Epithelial cell of esophagus (primary cell): Measurements from ENCODE around the gene YIPF7.

Source experiments
- DNase-seq: peaks from one replicate; pipeline ENCODE4 v3.0.0; 2010; ENCODE audit warnings: low read depth
- H3K4me3 ChIP-seq: 2 replicates; pipeline ENCODE4 v1.5.1; 2011; ENCODE audit warnings: mild to moderate bottlenecking, low read length, control low read depth
- TF ChIP-seq, protein P1 (sequence below): IDR thresholded peaks from 2 replicates; pipeline ENCODE4 v1.5.1; 2011; ENCODE audit warnings: low read depth, mild to moderate bottlenecking, low read length, control low read depth, inconsistent platforms; ENCODE audit not compliant: insufficient read depth; ENCODE audit errors: missing control alignments

Gene YIPF7

DNA sequence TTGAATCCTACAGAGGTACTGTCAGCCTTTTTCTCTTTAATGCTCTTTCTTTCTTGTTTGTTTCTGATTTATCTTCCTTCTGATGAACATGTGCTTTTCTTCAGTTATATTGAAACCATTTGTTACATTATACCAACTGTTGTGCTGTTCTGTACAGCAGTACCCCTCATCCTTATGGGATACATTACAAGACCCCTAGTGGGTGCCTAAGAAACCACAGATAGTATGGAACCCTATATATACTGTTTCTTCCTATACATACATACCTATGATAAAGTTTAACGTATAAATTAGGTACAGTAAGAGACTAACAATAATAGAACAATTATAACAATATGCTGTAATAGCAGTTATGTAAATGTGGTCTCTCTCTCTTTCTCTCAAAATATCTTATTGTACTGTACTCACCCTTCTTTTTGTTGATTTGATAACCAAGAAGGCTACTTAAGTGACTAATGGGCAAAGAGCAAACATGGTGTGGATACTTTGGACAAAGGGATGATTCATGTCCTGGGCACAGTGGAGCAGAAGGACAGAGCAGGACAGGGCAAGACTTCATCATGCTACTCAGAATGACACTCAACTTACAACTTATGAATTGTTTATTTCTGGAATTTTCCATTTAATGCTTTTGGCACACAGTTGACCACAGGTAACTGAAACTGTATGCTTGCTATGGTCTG is 10.7 kb upstream of the YIPF7 start:
- DNase-seq = peak; percentile 40
- no peak overlapping the region for H3K4me3 ChIP-seq
- TF ChIP-seq, protein P1, sequence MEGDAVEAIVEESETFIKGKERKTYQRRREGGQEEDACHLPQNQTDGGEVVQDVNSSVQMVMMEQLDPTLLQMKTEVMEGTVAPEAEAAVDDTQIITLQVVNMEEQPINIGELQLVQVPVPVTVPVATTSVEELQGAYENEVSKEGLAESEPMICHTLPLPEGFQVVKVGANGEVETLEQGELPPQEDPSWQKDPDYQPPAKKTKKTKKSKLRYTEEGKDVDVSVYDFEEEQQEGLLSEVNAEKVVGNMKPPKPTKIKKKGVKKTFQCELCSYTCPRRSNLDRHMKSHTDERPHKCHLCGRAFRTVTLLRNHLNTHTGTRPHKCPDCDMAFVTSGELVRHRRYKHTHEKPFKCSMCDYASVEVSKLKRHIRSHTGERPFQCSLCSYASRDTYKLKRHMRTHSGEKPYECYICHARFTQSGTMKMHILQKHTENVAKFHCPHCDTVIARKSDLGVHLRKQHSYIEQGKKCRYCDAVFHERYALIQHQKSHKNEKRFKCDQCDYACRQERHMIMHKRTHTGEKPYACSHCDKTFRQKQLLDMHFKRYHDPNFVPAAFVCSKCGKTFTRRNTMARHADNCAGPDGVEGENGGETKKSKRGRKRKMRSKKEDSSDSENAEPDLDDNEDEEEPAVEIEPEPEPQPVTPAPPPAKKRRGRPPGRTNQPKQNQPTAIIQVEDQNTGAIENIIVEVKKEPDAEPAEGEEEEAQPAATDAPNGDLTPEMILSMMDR = no peak

DNA sequence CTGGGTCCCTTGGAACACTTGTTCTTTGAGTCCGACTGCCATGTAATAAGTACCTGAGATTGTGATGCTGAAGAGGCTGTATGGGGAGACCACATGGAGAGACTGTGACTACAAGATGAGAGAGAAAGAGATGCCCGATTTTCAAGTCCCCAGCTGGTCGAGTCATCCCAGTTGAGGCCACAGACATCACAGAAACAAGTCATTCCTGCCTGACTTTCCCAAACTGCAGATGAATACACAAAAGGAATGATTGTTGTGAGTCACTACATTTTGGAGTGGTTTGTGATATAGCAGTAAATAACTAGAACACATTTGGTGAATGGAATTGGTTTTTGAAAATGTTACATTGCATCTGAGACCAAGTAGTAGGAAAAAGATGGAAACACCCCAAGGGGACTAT is 9.0 kb upstream of the YIPF7 start:
- DNase-seq = peak; percentile 48
- TF ChIP-seq, protein P1 = no peak
- H3K4me3 ChIP-seq = no peak overlapping the region

DNA sequence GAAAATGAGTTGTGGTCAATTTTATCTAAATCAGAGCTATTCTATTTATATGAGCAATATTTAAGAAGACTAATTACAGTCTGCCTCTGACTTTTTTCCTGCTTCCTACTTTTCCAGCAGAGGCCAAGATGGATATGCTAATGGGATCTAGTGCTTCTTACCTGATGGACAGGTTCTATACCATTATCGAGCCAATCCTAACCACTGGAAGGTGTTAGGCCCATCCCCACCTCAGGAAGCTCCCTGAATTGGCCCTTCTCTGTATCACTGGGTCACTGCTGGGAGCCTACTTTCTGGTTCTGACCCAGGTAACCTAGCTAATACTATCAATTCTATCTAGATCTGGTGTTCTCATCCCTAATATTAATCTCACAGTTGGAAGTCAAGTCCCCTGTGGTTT is 577 bp upstream of the YIPF7 start:
- DNase-seq = no peak
- H3K4me3 ChIP-seq = no peak overlapping the region
- TF ChIP-seq, protein P1 = no peak

DNA sequence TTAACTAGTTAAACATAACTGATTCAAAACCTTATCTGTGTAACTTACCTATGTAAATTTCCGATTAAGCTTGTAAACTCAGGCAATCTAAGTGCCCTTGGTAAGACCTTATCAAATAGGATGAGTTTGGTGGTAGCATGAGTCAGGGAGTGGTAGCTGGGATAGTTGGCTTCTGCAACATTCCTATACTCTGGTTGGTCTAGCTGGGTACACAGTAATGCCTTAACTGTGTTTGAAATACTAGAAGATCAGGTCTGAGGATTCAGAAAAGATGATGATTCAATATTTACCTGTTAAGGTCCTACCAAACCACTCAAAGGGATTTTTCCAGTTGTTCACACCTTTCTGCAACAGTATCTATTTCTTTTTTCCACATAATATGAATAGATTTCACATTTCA is 5.3 kb downstream of the YIPF7 start:
- TF ChIP-seq, protein P1 = no peak
- DNase-seq = peak; percentile 69

DNA sequence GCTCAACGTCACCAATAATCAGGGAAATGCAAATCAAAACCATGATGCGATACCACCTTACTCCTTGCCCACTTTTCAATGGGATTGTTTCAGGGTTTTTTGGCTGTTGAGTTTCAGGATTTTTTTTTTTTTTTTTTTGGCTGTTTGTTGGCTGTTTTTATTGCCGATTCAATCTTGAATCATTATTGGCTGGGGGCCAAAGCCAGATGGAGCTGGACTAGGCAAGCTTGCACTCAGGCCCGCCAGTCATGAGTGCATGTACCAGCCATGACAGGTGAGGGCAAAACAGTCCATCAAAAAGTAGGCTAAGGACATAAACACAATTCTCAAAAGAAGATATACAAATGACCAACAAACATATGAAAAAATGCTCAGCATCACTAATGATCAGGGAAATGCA is 13.3 kb downstream of the YIPF7 start:
- peak; percentile 11 for DNase-seq
- TF ChIP-seq, protein P1 = no peak
- H3K4me3 ChIP-seq = no peak overlapping the region

More for the DNA sequence above, 5.3 kb downstream of the YIPF7 start:
- H3K4me3 ChIP-seq = no peak overlapping the region

DNA sequence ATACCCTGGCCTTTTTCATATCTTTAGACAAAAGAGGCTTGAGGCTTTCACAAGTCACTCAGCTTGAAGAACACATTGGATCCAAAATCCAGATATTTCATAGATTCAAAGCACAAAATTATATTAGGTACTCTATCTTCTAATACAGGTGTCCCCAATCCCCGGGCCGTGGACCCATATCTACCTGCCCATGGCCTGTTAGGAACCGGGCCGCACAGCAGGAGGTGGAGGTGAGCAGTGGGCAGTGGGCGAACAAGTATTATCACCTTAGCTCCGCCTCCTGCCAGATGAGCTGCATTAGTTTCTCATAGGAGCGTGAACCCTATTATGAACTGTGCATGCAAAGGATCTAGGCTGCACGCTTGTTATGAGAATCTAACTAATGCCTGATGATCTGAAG is 18.7 kb downstream of the YIPF7 start:
- no peak for DNase-seq
- H3K4me3 ChIP-seq = no peak overlapping the region
- TF ChIP-seq, protein P1 = no peak

DNA sequence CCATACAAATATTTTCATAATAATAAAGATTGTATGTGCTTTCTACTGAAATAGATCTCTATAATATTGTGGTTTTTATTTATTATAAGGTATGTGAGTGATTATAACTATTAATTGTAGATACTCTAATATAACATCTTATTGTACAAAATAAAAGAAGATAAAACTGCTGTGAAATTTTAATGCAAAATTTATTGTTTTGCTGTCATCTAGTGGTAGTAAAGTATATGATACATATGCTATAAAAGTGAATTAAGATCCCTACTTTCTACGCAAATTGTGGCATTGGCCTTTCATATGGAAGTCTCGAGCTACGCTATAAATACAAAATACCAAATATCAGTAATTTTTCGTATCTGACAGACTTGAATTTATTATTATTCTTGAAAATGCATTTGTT is 19.3 kb downstream of the YIPF7 start:
- no peak overlapping the region for H3K4me3 ChIP-seq
- no peak for DNase-seq
- TF ChIP-seq, protein P1 = peak; percentile 27
